Dendritic cell treated with granulocyte-macrophage colony-stimulating factor and Interleukin-4, amounts not matched to agents 40 ng/mL and 50 ng/mL, for 4 days (primary cell): ENCODE results near the gene ATP7A.
"Not testable (repeated sequence)": the region's sequence is repeated elsewhere in the genome, so short reads cannot be mapped to it uniquely, and the experiment has no call there.

Experiments
- H3K27ac Mint-ChIP-seq: one replicate; pipeline ENCODE4 v1.8.0; 2022; ENCODE audit warnings: mild to moderate bottlenecking, mixed read lengths
- H3K27me3 Mint-ChIP-seq: one replicate; pipeline ENCODE4 v1.8.0; 2022; ENCODE audit warnings: mild to moderate bottlenecking, mixed read lengths
- H3K36me3 Mint-ChIP-seq: one replicate; pipeline ENCODE4 v1.8.0; 2022; ENCODE audit warnings: low read depth, mixed read lengths
- H3K4me1 Mint-ChIP-seq: one replicate; pipeline ENCODE4 v1.8.0; 2022; ENCODE audit warnings: low read depth, mixed read lengths
- H3K4me3 Mint-ChIP-seq: one replicate; pipeline ENCODE4 v1.8.0; 2022; ENCODE audit warnings: mild to moderate bottlenecking, moderate library complexity, mixed read lengths
- H3K9me3 Mint-ChIP-seq: one replicate; pipeline ENCODE4 v1.8.0; 2022; ENCODE audit warnings: mixed read lengths
- intact Hi-C: fragments of 100-400 bp; cut with micrococcal nuclease; formaldehyde crosslinking; loops from one replicate; pipeline ENCODE4 v1.15.0; 2022

Gene ATP7A

GRCh38 chrX:78029663-78030062 lies 119.2 kb downstream of the ATP7A start:
- H3K9me3 Mint-ChIP-seq, result no peaks in the 10 kb centered on the region
- intact Hi-C loops, result loop anchor here (10.0 kb wide), 1 partner anchor 1755 kb away; no protein-coding TSS in a partner anchor
- no peaks in the 10 kb centered on the region for H3K27me3 Mint-ChIP-seq
- H3K4me3 Mint-ChIP-seq, result no peak overlapping the region
- H3K36me3 Mint-ChIP-seq, result peaks cover 8% of the 10 kb centered on the region
- H3K4me1 Mint-ChIP-seq, result no peaks in the 10 kb centered on the region
- no peak overlapping the region for H3K27ac Mint-ChIP-seq

GRCh38 chrX:78035061-78035460 lies 124.6 kb downstream of the ATP7A start:
- Mint-ChIP-seq H3K4me3 (no peak overlapping the region), H3K9me3 (no peaks in the 10 kb centered on the region), H3K27ac (no peak overlapping the region), H3K4me1 (no peaks in the 10 kb centered on the region), H3K36me3 (peaks cover 44% of the 10 kb centered on the region), H3K27me3 (no peaks in the 10 kb centered on the region)
- intact Hi-C loops, result no loop called here

DNA sequence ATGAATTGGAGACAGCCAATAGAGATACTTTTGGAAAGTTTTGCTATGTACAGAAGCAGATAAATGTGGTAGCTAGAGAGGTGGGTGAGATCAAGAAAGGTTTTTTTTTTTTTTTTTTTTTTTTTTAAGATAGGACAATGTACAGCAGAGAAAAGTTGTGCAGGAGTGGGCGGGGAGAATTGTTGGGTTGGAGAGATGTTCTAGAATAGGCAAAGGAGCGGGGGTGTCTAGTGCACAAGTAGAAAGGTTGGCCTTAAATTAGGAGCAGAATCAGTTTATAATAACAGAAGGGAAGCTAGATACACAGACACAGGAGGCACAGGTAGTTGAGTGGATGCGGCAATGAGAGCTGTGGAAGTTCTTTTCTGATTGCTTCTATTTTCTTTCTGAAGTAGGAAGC lies 127.4 kb downstream of the ATP7A start:
- Mint-ChIP-seq H3K4me1 (no peaks in the 10 kb centered on the region), H3K27me3 (no peaks in the 10 kb centered on the region), H3K9me3 (no peaks in the 10 kb centered on the region), H3K4me3 (no peak overlapping the region), H3K36me3 (peaks cover 60% of the 10 kb centered on the region), H3K27ac (no peak overlapping the region)
- intact Hi-C loops, result no loop called here

- no peaks in the 10 kb centered on the region for H3K4me1 Mint-ChIP-seq
- no peaks in the 10 kb centered on the region for H3K9me3 Mint-ChIP-seq
- peaks cover 42% of the 10 kb centered on the region for H3K36me3 Mint-ChIP-seq
- no peak overlapping the region for H3K27ac Mint-ChIP-seq
- no peak overlapping the region for H3K4me3 Mint-ChIP-seq
- H3K27me3 Mint-ChIP-seq, result no peaks in the 10 kb centered on the region
- intact Hi-C loops, result no loop called here
These were observed 132.1 kb downstream of the ATP7A start for GRCh38 chrX:78042601-78043000.

DNA sequence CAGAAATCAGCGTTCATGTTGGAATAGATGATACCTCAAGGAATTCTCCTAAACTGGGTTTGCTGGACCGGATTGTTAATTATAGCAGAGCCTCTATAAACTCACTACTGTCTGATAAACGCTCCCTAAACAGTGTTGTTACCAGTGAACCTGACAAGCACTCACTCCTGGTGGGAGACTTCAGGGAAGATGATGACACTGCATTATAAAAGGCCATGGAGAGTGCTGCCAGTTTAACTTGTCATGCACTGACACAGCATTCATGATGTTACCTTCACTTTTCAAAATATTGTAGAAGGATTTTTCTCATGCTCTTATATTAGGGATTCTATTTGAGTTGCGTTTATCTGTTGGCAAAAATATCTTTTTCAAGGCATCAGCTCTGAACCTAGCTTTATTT lies 135.9 kb downstream of the ATP7A start:
- H3K4me1 Mint-ChIP-seq, result no peaks in the 10 kb centered on the region
- peaks cover 24% of the 10 kb centered on the region for H3K36me3 Mint-ChIP-seq
- no peaks in the 10 kb centered on the region for H3K27me3 Mint-ChIP-seq
- no peak overlapping the region for H3K27ac Mint-ChIP-seq
- H3K4me3 Mint-ChIP-seq, result no peak overlapping the region
- no peaks in the 10 kb centered on the region for H3K9me3 Mint-ChIP-seq
- intact Hi-C loops, result no loop called here

- H3K4me1 Mint-ChIP-seq, result no peaks in the 10 kb centered on the region
- no peaks in the 10 kb centered on the region for H3K27me3 Mint-ChIP-seq
- intact Hi-C loops, result no loop called here
- peaks cover 5% of the 10 kb centered on the region for H3K9me3 Mint-ChIP-seq
- no peak overlapping the region for H3K27ac Mint-ChIP-seq
- H3K4me3 Mint-ChIP-seq, result no peak overlapping the region
- H3K36me3 Mint-ChIP-seq, result peaks cover 22% of the 10 kb centered on the region
These were observed 137.6 kb downstream of the ATP7A start for GRCh38 chrX:78048052-78048451.

DNA sequence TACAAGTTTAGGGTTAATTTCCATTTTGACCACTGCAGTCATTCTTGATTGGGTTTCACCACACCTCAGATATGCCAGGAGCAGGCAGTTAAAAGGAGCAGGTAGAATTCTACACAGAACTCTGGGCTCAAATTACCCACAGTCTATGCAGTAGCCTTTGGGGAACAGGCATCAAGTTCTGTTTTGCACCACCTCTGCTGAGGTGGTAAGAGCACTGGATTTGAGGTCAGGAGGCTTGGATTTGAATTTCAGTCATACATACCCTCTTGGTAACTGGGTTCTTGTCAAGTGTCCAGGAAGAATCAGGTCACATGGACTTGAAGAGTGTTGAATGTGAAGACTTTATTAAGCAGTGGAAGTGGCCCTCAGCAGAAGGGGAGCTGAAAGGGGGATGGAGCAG lies 153.2 kb downstream of the ATP7A start:
- H3K36me3 Mint-ChIP-seq, result no peaks in the 10 kb centered on the region
- intact Hi-C loops, result no loop called here
- H3K4me3 Mint-ChIP-seq, result no peak overlapping the region
- no peak overlapping the region for H3K27ac Mint-ChIP-seq
- no peaks in the 10 kb centered on the region for H3K27me3 Mint-ChIP-seq
- H3K4me1 Mint-ChIP-seq, result no peaks in the 10 kb centered on the region
- H3K9me3 Mint-ChIP-seq, result no peaks in the 10 kb centered on the region

DNA sequence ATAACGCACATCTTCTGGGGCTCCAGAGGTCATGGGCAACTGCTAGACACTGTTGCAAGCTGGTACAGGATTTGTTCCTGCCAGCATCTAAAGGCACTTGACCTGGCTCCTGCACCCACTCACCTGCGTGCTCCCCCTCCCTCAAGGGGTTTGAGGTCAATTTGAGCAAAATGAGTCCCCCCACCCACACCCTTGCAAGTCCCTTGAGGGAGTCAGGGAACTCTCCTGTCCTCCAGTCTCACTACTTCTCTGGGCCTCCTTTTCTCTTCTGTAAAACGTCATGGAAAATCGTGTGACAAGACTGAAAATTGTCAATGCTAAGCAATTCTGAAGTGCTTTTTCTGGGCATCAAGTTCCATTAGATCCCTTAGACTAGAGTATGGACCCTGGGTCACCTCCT lies 153.7 kb downstream of the ATP7A start:
- H3K36me3 Mint-ChIP-seq, result no peaks in the 10 kb centered on the region
- H3K9me3 Mint-ChIP-seq, result no peaks in the 10 kb centered on the region
- H3K27ac Mint-ChIP-seq, result no peak overlapping the region
- peaks cover 2% of the 10 kb centered on the region for H3K4me1 Mint-ChIP-seq
- no peaks in the 10 kb centered on the region for H3K27me3 Mint-ChIP-seq
- H3K4me3 Mint-ChIP-seq, result no peak overlapping the region
- intact Hi-C loops, result no loop called here

- H3K9me3 Mint-ChIP-seq, H3K27me3 Mint-ChIP-seq, intact Hi-C loops, H3K4me3 Mint-ChIP-seq, H3K36me3 Mint-ChIP-seq, H3K4me1 Mint-ChIP-seq: not testable (repeated sequence)
- peak overlapping the region; percentile 25 for H3K27ac Mint-ChIP-seq
These were observed 154.5 kb downstream of the ATP7A start for GRCh38 chrX:78064698-78065601.

GRCh38 chrX:78066110-78066509 lies 155.6 kb downstream of the ATP7A start:
- intact Hi-C loops, result no loop called here
- Mint-ChIP-seq H3K9me3 (no peaks in the 10 kb centered on the region), H3K4me3 (no peak overlapping the region), H3K27me3 (no peaks in the 10 kb centered on the region), H3K27ac (no peak overlapping the region), H3K4me1 (peaks cover 5% of the 10 kb centered on the region), H3K36me3 (no peaks in the 10 kb centered on the region)

- no peak overlapping the region for H3K27ac Mint-ChIP-seq
- peaks cover 5% of the 10 kb centered on the region for H3K4me1 Mint-ChIP-seq
- no peaks in the 10 kb centered on the region for H3K36me3 Mint-ChIP-seq
- no peaks in the 10 kb centered on the region for H3K27me3 Mint-ChIP-seq
- no peak overlapping the region for H3K4me3 Mint-ChIP-seq
- intact Hi-C loops, result no loop called here
- H3K9me3 Mint-ChIP-seq, result peaks cover 8% of the 10 kb centered on the region
These were observed 160.8 kb downstream of the ATP7A start for GRCh38 chrX:78071331-78071730.

DNA sequence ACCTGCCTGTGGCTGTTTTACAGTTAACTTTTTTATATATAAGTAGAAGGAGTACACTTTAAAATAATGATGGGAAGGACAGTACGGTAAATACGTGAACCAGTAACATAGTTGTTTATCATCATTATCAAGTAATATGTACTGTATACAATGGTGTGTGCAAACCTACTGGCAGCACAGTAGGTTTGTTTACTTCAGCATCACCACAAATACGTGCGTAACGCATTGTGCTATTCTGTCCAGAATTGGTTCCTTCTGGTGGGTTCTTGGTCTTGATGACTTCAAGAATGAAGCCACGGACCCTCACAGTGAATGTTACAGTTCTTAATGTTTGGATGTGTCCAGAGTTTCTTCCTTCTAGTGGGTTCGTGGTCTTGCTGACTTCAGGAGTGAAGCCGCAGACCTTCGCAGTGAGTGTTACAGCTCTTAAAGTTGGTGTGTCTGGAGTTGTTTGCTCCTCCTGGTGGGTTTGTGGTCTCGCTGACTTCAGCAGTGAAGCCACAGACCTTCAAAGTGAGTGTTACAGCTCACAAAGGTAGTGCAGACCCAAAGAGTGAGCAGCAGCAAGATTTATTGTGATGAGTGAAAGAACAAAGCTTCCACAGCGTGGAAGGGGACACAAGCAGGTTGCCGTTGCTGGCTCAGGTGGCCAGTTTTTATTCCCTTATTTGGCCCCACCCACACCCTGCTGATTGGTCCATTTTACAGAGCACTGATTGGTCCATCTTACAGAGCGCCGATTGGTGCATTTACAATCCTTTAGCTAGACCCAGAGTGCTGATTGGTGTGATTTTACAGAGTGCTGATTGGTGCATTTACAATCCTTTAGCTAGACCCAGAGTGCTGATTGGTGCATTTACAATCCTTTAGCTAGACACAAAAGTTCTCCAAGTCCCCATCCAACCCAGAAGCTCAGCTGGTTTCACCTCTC lies 162.9 kb downstream of the ATP7A start:
- intact Hi-C loops, H3K36me3 Mint-ChIP-seq, H3K27ac Mint-ChIP-seq, H3K27me3 Mint-ChIP-seq, H3K9me3 Mint-ChIP-seq, H3K4me3 Mint-ChIP-seq, H3K4me1 Mint-ChIP-seq: not testable (repeated sequence)

GRCh38 chrX:78074088-78074487 lies 163.6 kb downstream of the ATP7A start:
- Mint-ChIP-seq H3K9me3 (peaks cover 10% of the 10 kb centered on the region), H3K27ac (no peak overlapping the region), H3K27me3 (no peaks in the 10 kb centered on the region), H3K4me1 (peaks cover 3% of the 10 kb centered on the region), H3K4me3 (no peak overlapping the region), H3K36me3 (no peaks in the 10 kb centered on the region)
- intact Hi-C loops, result no loop called here

DNA sequence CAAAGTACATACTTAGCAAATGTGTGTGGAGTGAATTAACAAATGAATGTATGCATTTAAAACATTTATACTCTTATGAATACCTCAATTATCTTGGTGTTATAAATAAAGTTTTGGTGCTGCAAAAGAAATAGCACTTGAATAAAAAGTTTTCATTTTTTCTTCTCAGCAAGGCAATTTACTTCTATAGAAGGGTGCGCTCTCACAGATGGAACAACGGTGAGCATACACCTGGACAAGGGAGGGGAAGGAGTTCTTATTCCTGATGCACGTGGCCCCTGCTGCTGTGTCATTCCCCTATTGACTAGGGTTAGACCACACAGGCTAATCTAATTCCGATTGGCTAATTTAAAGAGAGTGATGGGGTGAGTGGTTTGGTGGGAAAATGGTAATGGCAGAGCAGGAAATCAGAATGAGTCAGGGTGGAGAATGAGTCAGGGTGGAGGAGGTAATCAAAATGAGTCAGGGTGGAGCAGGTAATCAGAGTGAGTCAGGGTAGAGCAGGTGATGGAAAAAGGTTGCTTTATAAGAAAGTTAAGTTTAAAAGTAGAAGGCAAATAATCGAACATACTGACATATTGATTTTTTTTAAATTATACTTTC lies 165.4 kb downstream of the ATP7A start:
- Mint-ChIP-seq H3K36me3 (no peaks in the 10 kb centered on the region), H3K27ac (no peak overlapping the region), H3K9me3 (peaks cover 10% of the 10 kb centered on the region), H3K4me3 (no peak overlapping the region), H3K4me1 (no peaks in the 10 kb centered on the region), H3K27me3 (peaks cover 2% of the 10 kb centered on the region)
- intact Hi-C loops, result no loop called here
